GM20431 (cell line): Measurements from ENCODE around the gene GCKR.

Source experiments
- in situ Hi-C: fragments of 300-500 bp; cut with MseI, MboI; formaldehyde crosslinking; loops from one replicate; pipeline ENCODE4 v1.15.0; 2020; ENCODE audit warnings: low sequenced_read_pairs; ENCODE audit not compliant: unreplicated experiment

The GCKR gene

GRCh38 chr2:27496357-27497287 is at the start of gene GCKR:
Gene GCKR (plus strand): TSS chr2:27496839. CDS start chr2:27496905, 66 bp downstream.
- in situ Hi-C loops, result no loop called here

DNA sequence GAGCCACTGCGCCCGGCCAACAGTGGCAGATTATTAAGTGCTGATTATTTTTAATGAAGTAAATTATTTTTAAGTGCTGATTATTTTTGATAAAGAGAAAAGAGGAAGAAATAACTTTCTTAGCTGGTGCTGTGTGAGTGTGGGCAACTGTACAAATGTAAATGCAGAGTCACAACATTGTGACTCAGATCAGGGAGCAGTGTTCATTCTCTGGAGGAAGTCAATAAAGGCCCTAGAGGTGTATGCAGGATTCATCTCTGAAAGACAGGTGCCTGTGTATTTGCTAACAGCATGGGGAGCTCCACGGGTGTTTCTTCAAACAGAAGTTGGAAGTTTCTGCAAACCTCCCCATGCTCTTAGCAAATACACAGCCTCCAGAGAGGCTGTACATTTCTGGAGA is 48.3 kb upstream of the GCKR start:
- in situ Hi-C loops, result no loop called here

GRCh38 chr2:27451095-27451494 is 45.5 kb upstream of the GCKR start:
- in situ Hi-C loops, result no loop called here

GRCh38 chr2:27453968-27454367 is 42.7 kb upstream of the GCKR start:
- in situ Hi-C loops, result no loop called here

- in situ Hi-C loops, result no loop called here
Measured at GRCh38 chr2:27461118-27461517, 35.5 kb upstream of the GCKR start.

DNA sequence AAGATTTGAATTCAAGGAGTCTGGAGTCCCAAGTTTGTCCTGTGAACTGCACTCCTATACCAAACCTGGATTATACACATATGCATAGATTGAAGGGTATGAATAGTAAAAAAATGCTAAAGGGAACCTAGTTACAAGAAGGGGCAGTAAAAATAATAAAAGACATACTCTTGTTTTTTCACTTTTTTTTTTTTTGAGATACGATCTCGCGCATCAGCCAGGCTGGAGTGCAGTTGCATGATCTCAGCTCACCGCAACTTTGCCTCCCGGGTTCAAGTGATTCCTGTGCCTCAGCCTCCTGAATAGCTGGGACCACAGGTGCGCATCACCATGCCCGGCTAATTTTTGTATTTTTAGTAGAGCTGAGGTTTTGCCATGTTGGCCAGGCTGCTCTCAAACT is 32.2 kb upstream of the GCKR start:
- in situ Hi-C loops, result no loop called here

DNA sequence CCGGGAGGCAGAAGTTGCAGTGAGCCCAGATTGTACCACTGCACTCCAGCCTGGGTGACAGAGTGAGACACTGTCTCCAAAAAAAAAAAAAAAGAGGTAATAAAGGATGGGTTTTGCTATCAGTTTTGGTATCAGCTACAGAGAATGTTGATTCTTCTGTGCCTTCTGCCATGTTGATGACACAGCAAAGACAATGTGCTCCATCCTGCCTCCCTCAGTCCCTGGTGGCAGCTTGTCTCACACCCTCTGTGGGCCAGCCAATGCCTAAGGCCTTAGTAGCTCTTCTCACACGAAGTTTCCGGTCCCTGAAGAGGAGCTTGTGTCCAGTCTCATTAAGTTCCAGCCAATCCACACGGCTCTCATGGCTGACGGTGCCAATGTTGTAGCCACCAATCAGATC is 24.7 kb upstream of the GCKR start:
- in situ Hi-C loops, result no loop called here

- in situ Hi-C loops, result no loop called here
Measured at GRCh38 chr2:27485496-27485895, 11.1 kb upstream of the GCKR start.

DNA sequence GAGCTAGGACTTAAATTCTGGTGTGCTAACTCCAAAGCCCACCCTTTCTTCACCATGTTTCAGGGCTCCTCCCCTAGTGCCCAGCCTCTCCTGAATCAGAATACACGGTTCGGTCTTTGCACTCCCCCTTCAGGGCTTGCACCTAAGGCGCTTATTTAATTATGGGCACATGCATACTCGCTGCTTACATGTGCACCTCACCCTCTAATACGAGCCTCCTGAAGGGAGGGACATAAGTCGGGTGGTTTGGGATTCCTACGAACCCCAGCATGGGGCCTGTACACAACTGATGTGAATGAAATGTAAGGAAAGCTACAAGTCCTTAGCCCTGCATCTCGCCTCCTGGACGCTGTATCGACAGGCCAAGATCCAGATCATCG is 7.5 kb upstream of the GCKR start:
- in situ Hi-C loops, result no loop called here

- in situ Hi-C loops, result no loop called here
Measured at GRCh38 chr2:27489498-27490397, 6.9 kb upstream of the GCKR start, which contains the start of gene IFT172. Gene IFT172 (minus strand): TSS chr2:27489743. CDS start chr2:27489653, 90 bp downstream.

GRCh38 chr2:27492557-27492956 is 4.1 kb upstream of the GCKR start:
- in situ Hi-C loops, result no loop called here

DNA sequence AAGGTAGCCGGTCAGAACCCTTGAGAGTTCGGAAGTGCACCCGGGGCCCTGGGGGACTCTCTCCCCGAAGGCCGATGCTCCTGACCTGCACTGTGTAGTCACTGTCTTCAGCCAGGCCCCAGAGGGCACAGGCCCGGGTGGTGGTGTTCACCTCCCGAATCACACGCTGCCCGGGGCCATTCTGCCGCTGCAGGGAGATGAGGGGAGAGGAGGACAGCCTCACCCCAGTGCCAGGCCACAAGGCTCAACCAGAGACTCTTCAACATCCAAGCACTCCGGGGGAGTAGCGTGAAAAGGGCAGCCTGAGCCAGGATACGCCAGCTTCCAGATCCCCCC is 2.7 kb upstream of the GCKR start:
- in situ Hi-C loops, result no loop called here

DNA sequence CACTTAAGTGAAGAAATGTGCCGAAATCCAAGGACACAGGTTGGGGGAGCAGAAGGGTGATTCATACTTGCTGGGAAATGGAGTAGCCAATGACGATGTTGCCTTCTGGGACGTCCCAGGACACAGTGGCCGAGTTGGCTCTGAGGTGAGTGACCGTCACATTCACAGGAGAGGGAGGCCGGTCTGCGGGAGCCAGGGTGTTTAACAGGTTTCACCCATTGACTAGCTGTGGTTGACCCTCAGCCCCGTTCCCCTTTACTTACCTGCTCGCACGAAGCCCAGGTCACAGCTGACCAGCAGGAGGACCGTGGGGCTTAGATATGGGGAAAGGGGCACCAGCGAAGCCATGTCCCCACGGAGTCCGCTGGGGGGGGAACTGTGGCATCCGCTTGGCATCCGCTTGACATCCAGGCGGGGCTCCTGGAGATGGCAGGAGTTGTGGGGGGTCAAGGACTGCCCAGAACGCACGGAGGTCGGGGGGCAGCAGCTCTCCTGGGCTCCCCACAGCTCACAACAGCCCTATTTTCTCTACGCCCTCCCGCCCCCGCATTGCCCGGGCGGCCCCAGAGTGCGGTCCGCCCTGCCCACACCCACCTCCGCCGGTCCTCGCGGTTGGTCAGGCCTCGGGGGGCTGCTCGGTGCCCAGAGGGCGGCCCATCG is 2.2 kb upstream of the GCKR start:
- in situ Hi-C loops, result no loop called here

GRCh38 chr2:27494944-27495554 is 1.6 kb upstream of the GCKR start, which contains the start of gene FNDC4:
Gene FNDC4 (minus strand): TSS chr2:27495200. CDS start chr2:27494679, 521 bp downstream.
- in situ Hi-C loops, result no loop called here

DNA sequence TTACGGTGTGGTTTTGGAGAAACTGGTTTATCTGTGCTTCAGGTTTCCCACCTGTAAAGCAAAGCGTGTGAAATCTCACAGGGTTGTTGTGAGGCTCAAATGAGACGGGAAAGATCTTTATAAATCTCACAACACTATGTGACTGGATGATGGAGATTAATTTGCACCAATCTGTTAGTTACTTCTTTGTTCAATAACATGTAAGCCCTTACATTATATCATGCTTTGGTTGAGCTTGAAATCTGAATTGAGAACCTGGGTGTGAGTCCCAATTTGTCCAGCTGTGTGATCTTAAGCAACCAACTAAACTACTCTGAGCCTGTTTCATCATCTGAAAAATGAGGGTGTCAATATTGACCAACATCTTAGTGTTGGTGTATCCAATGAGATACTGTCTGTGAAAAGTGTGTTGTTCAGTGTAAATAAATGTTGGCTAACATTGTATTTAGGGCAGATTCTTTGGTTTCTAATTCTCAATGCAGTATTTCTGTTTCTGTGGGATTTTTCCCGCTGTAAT is 741 bp upstream of the GCKR start:
- in situ Hi-C loops, result no loop called here

- in situ Hi-C loops, result no loop called here
Measured at GRCh38 chr2:27497288-27497627, 619 bp downstream of the GCKR start.

- in situ Hi-C loops, result no loop called here
Measured at GRCh38 chr2:27498975-27499374, 2.3 kb downstream of the GCKR start.

DNA sequence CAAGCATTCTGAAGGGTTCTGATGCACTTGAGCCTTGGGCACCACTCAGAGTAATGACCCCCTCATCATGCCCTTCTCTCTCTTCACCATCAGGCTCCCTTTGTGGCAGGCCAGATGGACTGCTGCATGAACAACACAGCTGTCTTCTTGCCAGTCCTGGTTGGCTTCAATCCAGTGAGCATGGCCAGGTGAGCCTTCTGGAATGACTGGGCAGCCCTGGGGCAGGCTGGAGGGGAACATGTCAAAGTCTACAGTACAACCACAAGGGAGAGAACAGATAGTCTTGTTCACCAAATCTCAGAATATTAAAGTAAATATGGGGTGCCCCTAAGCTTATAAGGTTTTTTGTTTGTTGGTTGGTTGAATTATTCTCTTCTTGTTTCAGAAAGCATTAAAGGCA is 4.4 kb downstream of the GCKR start:
- in situ Hi-C loops, result no loop called here

DNA sequence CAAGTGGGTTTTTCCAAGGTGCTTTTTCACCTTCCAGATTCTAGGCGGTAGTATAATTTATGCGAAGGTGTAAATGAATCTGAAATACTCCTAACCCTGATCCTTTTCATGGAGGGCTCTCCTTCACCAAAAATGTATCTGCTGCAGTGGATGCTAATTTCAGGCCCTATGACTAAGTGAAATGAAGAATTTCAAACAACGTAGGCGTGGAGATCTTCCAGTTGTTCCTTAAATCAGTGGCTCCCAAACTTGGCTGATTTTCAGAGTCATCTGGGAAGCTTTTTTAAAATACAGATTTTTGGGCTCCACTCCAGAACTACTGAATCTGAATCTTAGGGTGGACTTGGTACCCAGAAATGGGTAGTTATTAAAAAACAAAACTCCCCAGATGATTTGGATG is 5.5 kb downstream of the GCKR start:
- in situ Hi-C loops, result no loop called here

DNA sequence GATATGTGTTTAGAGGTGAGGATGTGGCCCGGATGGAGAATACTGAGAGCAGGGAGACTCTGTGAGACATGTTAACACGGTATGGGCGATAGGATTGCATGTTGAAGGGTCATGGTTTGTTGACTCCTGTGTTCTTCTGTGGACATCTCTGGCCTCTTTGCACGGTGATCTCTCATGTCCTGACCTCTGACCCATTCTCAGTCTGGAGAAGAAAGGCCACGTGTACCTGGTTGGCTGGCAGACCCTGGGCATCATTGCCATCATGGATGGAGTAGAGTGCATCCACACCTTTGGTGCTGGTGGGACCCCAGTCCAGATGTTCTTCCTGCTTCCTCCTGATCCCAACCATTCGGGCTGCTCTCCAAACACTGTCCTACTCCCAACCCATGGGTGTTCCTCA is 9.9 kb downstream of the GCKR start:
- in situ Hi-C loops, result no loop called here
